Neural progenitor cell (in vitro differentiated cells): ENCODE data around the gene GNAZ. TPM values are rescaled to one million over a fixed set of nuclear protein-coding genes. Genes with fewer than 3 reads are reported as not detected.

Experiments used
- DNase-seq: peaks from one replicate; pipeline ENCODE4 v3.0.0-alpha.2; 2016; ENCODE audit warnings: low spot score
- H2AFZ ChIP-seq: fragments of 200-600 bp; sonication (generic); replicated peaks from 2 replicates; pipeline ENCODE4 v1.6.1; 2016; ENCODE audit warnings: antibody characterized with exemption
- H3F3A ChIP-seq: fragments of 200-600 bp; sonication (generic); 2 replicates; pipeline ENCODE4 v1.6.1; 2016; ENCODE audit warnings: antibody characterized with exemption, low read depth
- H3K27ac ChIP-seq: fragments of 200-600 bp; sonication (generic); 2 replicates; pipeline ENCODE4 v1.5.1; 2016; ENCODE audit warnings: mild to moderate bottlenecking
- H3K27me3 ChIP-seq: fragments of 200-600 bp; sonication (generic); 2 replicates; pipeline ENCODE4 v1.6.1; 2016; ENCODE audit warnings: mild to moderate bottlenecking, moderate library complexity
- H3K36me3 ChIP-seq: fragments of 200-600 bp; sonication (generic); 2 replicates; pipeline ENCODE4 v1.5.1; 2016
- H3K4me1 ChIP-seq: fragments of 200-600 bp; sonication (generic); 2 replicates; pipeline ENCODE4 v1.6.1; 2016; ENCODE audit warnings: mixed run types
- H3K4me2 ChIP-seq: fragments of 200-600 bp; sonication (generic); 2 replicates; pipeline ENCODE4 v1.6.1; 2016
- H3K4me3 ChIP-seq: fragments of 200-600 bp; sonication (generic); 2 replicates; pipeline ENCODE4 v1.5.1; 2016
- H3K79me2 ChIP-seq: fragments of 200-600 bp; sonication (generic); 2 replicates; pipeline ENCODE4 v1.6.1; 2016; ENCODE audit warnings: low read depth
- H3K9ac ChIP-seq: fragments of 200-600 bp; sonication (generic); 2 replicates; pipeline ENCODE4 v1.6.1; 2016
- H3K9me3 ChIP-seq: fragments of 200-600 bp; sonication (generic); 2 replicates; pipeline ENCODE4 v1.5.1; 2016; ENCODE audit warnings: low read depth
- H4K20me1 ChIP-seq: fragments of 200-600 bp; sonication (generic); 2 replicates; pipeline ENCODE4 v1.6.1; 2016; ENCODE audit warnings: low read depth
- H3K27ac Mint-ChIP-seq: 3 replicates; pipeline ENCODE4 v1.8.0; 2021; ENCODE audit warnings: mixed read lengths
- H3K27me3 Mint-ChIP-seq: 2 replicates; pipeline ENCODE4 v1.8.0; 2022; ENCODE audit warnings: low read depth, mild to moderate bottlenecking, inconsistent platforms, moderate library complexity, mixed read lengths; ENCODE audit not compliant: insufficient read depth
- H3K36me3 Mint-ChIP-seq: 3 replicates; pipeline ENCODE4 v1.8.0; 2021; ENCODE audit warnings: mixed read lengths
- H3K4me1 Mint-ChIP-seq: 3 replicates; pipeline ENCODE4 v1.8.0; 2021; ENCODE audit warnings: mixed read lengths
- H3K4me3 Mint-ChIP-seq: 3 replicates; pipeline ENCODE4 v1.8.0; 2021; ENCODE audit warnings: mild to moderate bottlenecking, moderate library complexity, mixed read lengths
- H3K9me3 Mint-ChIP-seq: 3 replicates; pipeline ENCODE4 v1.8.0; 2020; ENCODE audit warnings: mixed read lengths
- EZH2 ChIP-seq: fragments of 200-600 bp; sonication (generic); IDR thresholded peaks from 2 replicates; pipeline ENCODE4 v1.6.1; 2017; ENCODE audit warnings: antibody characterized with exemption, mild to moderate bottlenecking, moderate library complexity
- EZH2phosphoT487 ChIP-seq: fragments of 200-600 bp; sonication (generic); IDR thresholded peaks from 2 replicates; pipeline ENCODE4 v1.6.1; 2017; ENCODE audit warnings: antibody characterized with exemption
- total RNA-seq: library from RNA; depleted of rRNA; stranded (reverse); fragments of >200 nt; gene quantifications from 2 replicates; pipeline ENCODE4 v1.2.3, GENCODE V29; 2015; ENCODE audit warnings: low replicate concordance
- TF ChIP-seq, protein P1 (sequence below): fragments of 200-600 bp; sonication (generic); IDR thresholded peaks from 2 replicates; pipeline ENCODE4 v1.5.1; 2017; ENCODE audit warnings: antibody characterized with exemption, mild to moderate bottlenecking

GNAZ gene
- total RNA-seq, 1 donor from 2014 or later, result 16.5 TPM

DNA sequence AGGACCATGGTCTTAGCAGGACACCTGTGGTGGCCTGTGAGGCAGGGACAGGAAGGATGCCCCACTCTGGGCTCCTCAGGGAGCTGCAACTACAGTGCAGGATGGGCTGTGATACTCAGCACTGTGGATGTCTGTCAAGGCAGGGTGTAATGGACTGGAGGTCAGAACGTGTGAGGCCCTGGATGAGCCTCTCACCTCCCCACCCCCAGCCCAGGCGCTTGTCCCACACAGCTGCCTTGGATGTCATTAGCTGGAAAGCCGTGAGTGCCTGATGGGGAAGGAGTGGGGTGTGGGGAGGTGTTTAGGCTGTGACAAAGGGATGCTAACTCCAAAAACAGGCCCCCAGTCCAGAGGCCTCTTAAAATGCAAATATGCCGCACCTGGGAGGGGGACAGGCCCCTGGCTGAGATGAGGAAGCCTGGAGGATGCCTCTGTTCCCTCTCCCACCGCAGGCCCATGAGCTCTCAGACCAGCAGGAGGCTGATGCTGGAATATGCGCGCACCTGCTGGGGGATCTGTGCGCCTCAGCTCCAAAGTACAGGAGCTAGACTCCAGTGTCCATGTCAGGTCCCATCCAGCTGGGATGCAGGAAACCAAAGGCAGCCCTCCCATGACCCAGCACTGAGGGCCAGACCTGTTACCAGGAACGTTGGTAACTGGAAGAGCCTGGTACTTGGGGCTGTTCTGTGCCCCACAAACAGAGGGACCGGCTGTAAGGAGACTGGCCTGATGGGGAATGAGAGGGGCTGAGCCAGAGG is 46.4 kb downstream of the GNAZ start:
- Mint-ChIP-seq H3K27ac (no peak overlapping the region), H3K36me3 (no peaks in the 10 kb centered on the region), H3K4me3 (no peak overlapping the region), H3K4me1 (no peaks in the 10 kb centered on the region), H3K9me3 (no peaks in the 10 kb centered on the region), H3K27me3 (peaks cover 2% of the 10 kb centered on the region)
- no peaks in the 10 kb centered on the region for H3K9me3 ChIP-seq
- H3K4me2 ChIP-seq, result no peak overlapping the region
- TF ChIP-seq EZH2 (no peak), EZH2phosphoT487 (no peak)
- TF ChIP-seq, protein P1, sequence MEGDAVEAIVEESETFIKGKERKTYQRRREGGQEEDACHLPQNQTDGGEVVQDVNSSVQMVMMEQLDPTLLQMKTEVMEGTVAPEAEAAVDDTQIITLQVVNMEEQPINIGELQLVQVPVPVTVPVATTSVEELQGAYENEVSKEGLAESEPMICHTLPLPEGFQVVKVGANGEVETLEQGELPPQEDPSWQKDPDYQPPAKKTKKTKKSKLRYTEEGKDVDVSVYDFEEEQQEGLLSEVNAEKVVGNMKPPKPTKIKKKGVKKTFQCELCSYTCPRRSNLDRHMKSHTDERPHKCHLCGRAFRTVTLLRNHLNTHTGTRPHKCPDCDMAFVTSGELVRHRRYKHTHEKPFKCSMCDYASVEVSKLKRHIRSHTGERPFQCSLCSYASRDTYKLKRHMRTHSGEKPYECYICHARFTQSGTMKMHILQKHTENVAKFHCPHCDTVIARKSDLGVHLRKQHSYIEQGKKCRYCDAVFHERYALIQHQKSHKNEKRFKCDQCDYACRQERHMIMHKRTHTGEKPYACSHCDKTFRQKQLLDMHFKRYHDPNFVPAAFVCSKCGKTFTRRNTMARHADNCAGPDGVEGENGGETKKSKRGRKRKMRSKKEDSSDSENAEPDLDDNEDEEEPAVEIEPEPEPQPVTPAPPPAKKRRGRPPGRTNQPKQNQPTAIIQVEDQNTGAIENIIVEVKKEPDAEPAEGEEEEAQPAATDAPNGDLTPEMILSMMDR, result no peak
- peaks cover 23% of the 10 kb centered on the region for H4K20me1 ChIP-seq
- no peak overlapping the region for H3K4me3 ChIP-seq
- H3K79me2 ChIP-seq, result no peaks in the 10 kb centered on the region
- H2AFZ ChIP-seq, result no peak overlapping the region
- peak overlapping the region; percentile 1 for H3K9ac ChIP-seq
- no peak overlapping the region for H3K27ac ChIP-seq
- H3F3A ChIP-seq, result no peaks in the 10 kb centered on the region
- H3K4me1 ChIP-seq, result no peaks in the 10 kb centered on the region
- no peak for DNase-seq
- no peaks in the 10 kb centered on the region for H3K27me3 ChIP-seq
- H3K36me3 ChIP-seq, result no peaks in the 10 kb centered on the region

DNA sequence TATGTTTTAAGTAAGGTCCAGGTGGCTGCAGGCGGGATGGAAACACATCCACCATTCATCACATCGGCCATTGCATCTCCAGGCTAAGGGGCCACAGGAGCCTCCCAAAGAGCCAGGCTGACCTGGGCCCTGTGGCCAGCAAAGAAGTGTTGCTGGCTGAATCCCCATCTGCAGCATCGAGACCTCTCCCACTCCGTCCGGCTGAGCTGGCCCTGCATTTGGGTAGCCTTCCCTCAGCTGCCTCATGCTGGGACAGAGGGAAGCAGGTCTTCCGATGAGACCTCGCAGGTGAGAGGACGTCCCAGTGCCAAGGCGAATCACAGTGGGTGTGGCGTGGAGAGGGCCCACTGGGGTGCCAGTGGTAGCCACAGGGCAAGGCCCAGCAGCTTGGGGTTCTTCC is 47.0 kb downstream of the GNAZ start:
- H3K36me3 Mint-ChIP-seq, result no peaks in the 10 kb centered on the region
- Histone ChIP-seq H3F3A (no peaks in the 10 kb centered on the region), H3K9me3 (no peaks in the 10 kb centered on the region), H3K4me3 (no peak overlapping the region), H3K79me2 (no peaks in the 10 kb centered on the region), H3K27me3 (no peaks in the 10 kb centered on the region), H3K9ac (no peak overlapping the region), H3K27ac (no peak overlapping the region), H3K36me3 (no peaks in the 10 kb centered on the region), H2AFZ (no peak overlapping the region), H3K4me1 (no peaks in the 10 kb centered on the region), H4K20me1 (peaks cover 23% of the 10 kb centered on the region), H3K4me2 (no peak overlapping the region)
- H3K9me3 Mint-ChIP-seq, result no peaks in the 10 kb centered on the region
- TF ChIP-seq EZH2 (no peak), EZH2phosphoT487 (no peak)
- TF ChIP-seq, protein P1, result no peak
- H3K27me3 Mint-ChIP-seq, result peaks cover 2% of the 10 kb centered on the region
- H3K4me1 Mint-ChIP-seq, result no peaks in the 10 kb centered on the region
- no peak overlapping the region for H3K27ac Mint-ChIP-seq
- H3K4me3 Mint-ChIP-seq, result no peak overlapping the region
- DNase-seq, result no peak

DNA sequence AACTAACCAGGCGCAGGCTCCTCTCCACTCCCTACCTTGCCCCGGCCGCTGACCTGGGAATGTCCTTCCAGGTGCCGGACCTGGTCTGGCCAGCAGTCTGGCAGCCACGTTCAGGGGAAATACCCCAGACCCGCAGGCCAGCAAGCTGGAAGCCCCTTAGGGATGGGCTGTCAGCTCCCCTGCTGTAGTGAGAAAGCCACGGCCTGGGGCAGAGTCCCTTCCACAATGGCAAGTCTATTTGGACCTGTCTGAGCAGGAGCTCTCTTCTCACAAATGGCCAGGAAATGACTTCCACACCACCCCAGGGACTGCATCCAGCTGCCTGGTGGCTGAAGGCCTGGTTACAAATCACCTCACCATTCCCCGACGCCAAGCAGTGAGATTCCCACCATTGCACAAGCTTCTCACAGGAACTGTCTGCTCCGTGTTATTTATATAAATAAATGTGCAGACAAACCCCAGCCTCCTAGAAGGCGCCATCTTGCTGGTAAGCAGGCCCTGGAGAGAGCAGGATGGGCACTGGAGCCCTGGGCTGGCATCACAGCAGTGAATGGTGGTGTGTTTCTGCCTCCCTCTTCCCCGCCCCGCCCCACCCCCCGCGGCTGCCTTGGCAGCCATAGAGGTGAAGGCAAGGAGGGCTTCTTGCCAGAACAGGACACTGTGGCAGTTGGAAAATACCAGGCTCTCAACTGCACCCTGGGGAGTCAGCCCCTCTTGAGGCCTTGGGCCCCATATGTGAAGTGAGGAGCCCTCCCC is 47.8 kb downstream of the GNAZ start:
- H3K27ac Mint-ChIP-seq, result no peak overlapping the region
- no peaks in the 10 kb centered on the region for H3K36me3 ChIP-seq

More for the DNA sequence above, 47.8 kb downstream of the GNAZ start:
- TF ChIP-seq, protein P1, result no peak
- TF ChIP-seq EZH2phosphoT487, result no peak
- no peak for TF ChIP-seq EZH2
- H3K79me2 ChIP-seq, result no peaks in the 10 kb centered on the region
- Mint-ChIP-seq H3K9me3 (no peaks in the 10 kb centered on the region), H3K27me3 (peaks cover 2% of the 10 kb centered on the region), H3K36me3 (peaks cover 4% of the 10 kb centered on the region), H3K4me1 (no peaks in the 10 kb centered on the region), H3K4me3 (no peak overlapping the region)
- no peak overlapping the region for H3K4me2 ChIP-seq
- no peak for DNase-seq
- H3K4me1 ChIP-seq, result no peaks in the 10 kb centered on the region
- H3K27ac ChIP-seq, result no peak overlapping the region
- no peaks in the 10 kb centered on the region for H3F3A ChIP-seq
- peaks cover 18% of the 10 kb centered on the region for H4K20me1 ChIP-seq
- no peak overlapping the region for H3K9ac ChIP-seq
- no peak overlapping the region for H3K4me3 ChIP-seq
- H2AFZ ChIP-seq, result no peak overlapping the region
- H3K27me3 ChIP-seq, result no peaks in the 10 kb centered on the region
- no peaks in the 10 kb centered on the region for H3K9me3 ChIP-seq
